Measurements from ENCODE around the gene IRF8.
A peak's percentile ranks its signal among the peaks of the same experiment; 100 is the strongest.

IRF8 gene

DNA sequence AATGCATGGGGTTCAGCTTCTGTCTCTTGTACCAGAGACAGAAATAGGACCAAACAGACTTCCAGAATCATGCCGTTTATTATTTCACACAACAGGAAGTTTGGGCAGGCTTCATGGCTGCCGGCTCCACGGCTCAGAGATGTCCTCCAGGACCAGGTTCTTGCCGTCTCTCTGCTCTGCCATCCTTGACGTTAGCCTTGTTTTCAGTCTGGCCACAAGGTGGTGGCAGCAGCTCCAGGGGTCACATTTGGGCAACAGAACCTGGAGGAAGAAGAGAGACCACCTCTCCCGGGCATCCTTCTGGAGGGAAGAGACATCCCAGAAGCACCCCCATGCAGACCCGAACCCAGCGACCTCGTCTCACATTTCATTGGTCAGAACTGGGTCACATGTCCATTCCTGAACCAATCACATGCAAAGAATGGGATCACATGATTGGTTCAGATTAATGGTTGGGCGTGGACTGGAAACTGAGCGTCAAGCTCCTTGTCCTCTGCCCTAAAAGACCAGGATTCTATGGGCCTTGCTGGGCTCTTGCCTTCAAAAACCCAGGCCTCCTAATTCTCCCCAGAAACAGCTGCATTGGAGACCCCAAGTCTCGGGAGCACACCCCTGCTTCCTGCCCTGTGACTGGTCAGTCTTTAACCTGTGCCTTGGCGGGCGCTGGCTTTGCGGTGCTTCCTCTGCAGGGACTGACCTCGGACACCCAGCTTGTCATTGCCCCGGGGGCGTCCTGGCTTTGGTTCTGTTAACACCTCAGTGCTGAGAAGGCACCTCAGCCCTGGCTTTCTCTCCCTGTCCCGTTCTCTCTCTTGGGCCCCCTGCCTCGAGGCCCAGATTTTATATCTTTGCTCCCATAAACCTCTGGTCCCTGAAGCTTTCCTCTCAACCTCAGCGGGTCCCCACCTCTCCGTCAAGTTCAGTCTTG is 63.3 kb downstream of the IRF8 start:
- H4K8ac ChIP-seq (ENCODE audit: low read length), result no peak overlapping the region
- H4K91ac ChIP-seq (ENCODE audit: low read length), result no peak overlapping the region
- peaks cover 8 to 47% of the 10 kb centered on the region in 2 experiments for H3K27me3 ChIP-seq (ENCODE audit: control insufficient read depth in 1 of 2, insufficient read depth in 1 of 2, low read length in 2 of 2)
- H3K4me3 ChIP-seq (ENCODE audit: insufficient read depth in 1 of 2, low read depth in 1 of 2, low read length in 2 of 2), result no peak overlapping the region
- H2BK120ac ChIP-seq (ENCODE audit: low read depth, low read length), result no peak overlapping the region
- no peaks in the 10 kb centered on the region for H3K36me3 ChIP-seq (ENCODE audit: control insufficient read depth in 1 of 2, insufficient read depth in 2 of 2, low read depth in 1 of 2, low read length in 2 of 2)
- H3K18ac ChIP-seq (ENCODE audit: low read depth in 1 of 2, low read length in 2 of 2), result no peak overlapping the region
- H3K4me2 ChIP-seq (ENCODE audit: low read length, poor library complexity, severe bottlenecking), result no peak overlapping the region
- WGBS, result 88% methylated on average over 18 of the region's 22 CpGs
- H3K79me1 ChIP-seq (replicated peaks; ENCODE audit: low read length, poor library complexity, severe bottlenecking), result no peaks in the 10 kb centered on the region
- H3K4ac ChIP-seq (ENCODE audit: low read depth in 1 of 2, low read length in 2 of 2), result no peak overlapping the region
- no peaks in the 10 kb centered on the region for H3K4me1 ChIP-seq (ENCODE audit: control insufficient read depth, insufficient read depth, low read depth, low read length)
- H2BK12ac ChIP-seq (ENCODE audit: low read length in 2 of 2), result no peak overlapping the region
- H2AK5ac ChIP-seq (ENCODE audit: low read length, severe bottlenecking), result no peak overlapping the region
- no peak for DNase-seq
- H2BK15ac ChIP-seq (ENCODE audit: low read depth, poor library complexity, severe bottlenecking), result no peak overlapping the region
- H3K9me3 ChIP-seq (ENCODE audit: control insufficient read depth, low read length), result no peaks in the 10 kb centered on the region
- H3K27ac ChIP-seq (ENCODE audit: low read length, poor library complexity, severe bottlenecking), result no peak overlapping the region
- H3K14ac ChIP-seq (ENCODE audit: low read length in 2 of 2), result no peak overlapping the region
- no peak overlapping the region for H3K23ac ChIP-seq (ENCODE audit: low read length in 2 of 2)
- H2AFZ ChIP-seq (ENCODE audit: low read depth, low read length), result no peak overlapping the region
- no peak overlapping the region for H2BK5ac ChIP-seq (ENCODE audit: low read depth, low read length, poor library complexity, severe bottlenecking)
- no peak overlapping the region for H3K9ac ChIP-seq (ENCODE audit: low read length)

GRCh38 chr16:85963753-85964285 is 64.9 kb downstream of the IRF8 start:
- Histone ChIP-seq H3K4me3 (ENCODE audit: insufficient read depth in 1 of 2, low read depth in 1 of 2, low read length in 2 of 2) (no peak overlapping the region), H3K4ac (ENCODE audit: low read depth in 1 of 2, low read length in 2 of 2) (peak overlapping the region in 1 of 2 experiments; percentile 15), H3K27ac (ENCODE audit: low read length, poor library complexity, severe bottlenecking) (no peak overlapping the region)

GRCh38 chr16:85965125-85965524 is 66.2 kb downstream of the IRF8 start:
- H3K14ac ChIP-seq (ENCODE audit: low read length in 2 of 2), result no peak overlapping the region
- H3K27me3 ChIP-seq (ENCODE audit: control insufficient read depth in 1 of 2, insufficient read depth in 1 of 2, low read length in 2 of 2), result peaks cover 14 to 71% of the 10 kb centered on the region in 2 experiments
- H3K9ac ChIP-seq (ENCODE audit: low read length), result no peak overlapping the region
- no peak overlapping the region for H2BK120ac ChIP-seq (ENCODE audit: low read depth, low read length)
- no peak overlapping the region for H2BK12ac ChIP-seq (ENCODE audit: low read length in 2 of 2)
- H3K79me1 ChIP-seq (replicated peaks; ENCODE audit: low read length, poor library complexity, severe bottlenecking), result no peaks in the 10 kb centered on the region
- peaks cover 2% of the 10 kb centered on the region for H3K4me1 ChIP-seq (ENCODE audit: control insufficient read depth, insufficient read depth, low read depth, low read length)
- H3K36me3 ChIP-seq (ENCODE audit: control insufficient read depth in 1 of 2, insufficient read depth in 2 of 2, low read depth in 1 of 2, low read length in 2 of 2), result no peaks in the 10 kb centered on the region
- H2AFZ ChIP-seq (ENCODE audit: low read depth, low read length), result no peak overlapping the region
- H3K27ac ChIP-seq (ENCODE audit: low read length, poor library complexity, severe bottlenecking), result no peak overlapping the region
- no peak overlapping the region for H2BK15ac ChIP-seq (ENCODE audit: low read depth, poor library complexity, severe bottlenecking)
- DNase-seq, result no peak
- no peak overlapping the region for H3K4me2 ChIP-seq (ENCODE audit: low read length, poor library complexity, severe bottlenecking)
- H3K18ac ChIP-seq (ENCODE audit: low read depth in 1 of 2, low read length in 2 of 2), result no peak overlapping the region
- H3K4me3 ChIP-seq (ENCODE audit: insufficient read depth in 1 of 2, low read depth in 1 of 2, low read length in 2 of 2), result no peak overlapping the region
- no peak overlapping the region for H2AK5ac ChIP-seq (ENCODE audit: low read length, severe bottlenecking)
- no peaks in the 10 kb centered on the region for H3K9me3 ChIP-seq (ENCODE audit: control insufficient read depth, low read length)
- H2BK5ac ChIP-seq (ENCODE audit: low read depth, low read length, poor library complexity, severe bottlenecking), result no peak overlapping the region
- no peak overlapping the region for H4K8ac ChIP-seq (ENCODE audit: low read length)
- no peak overlapping the region for H3K4ac ChIP-seq (ENCODE audit: low read depth in 1 of 2, low read length in 2 of 2)
- WGBS, result 85% methylated on average over 7 of the region's 7 CpGs
- no peak overlapping the region for H3K23ac ChIP-seq (ENCODE audit: low read length in 2 of 2)
- no peak overlapping the region for H4K91ac ChIP-seq (ENCODE audit: low read length)

More at GRCh38 chr16:85963753-85964285, 64.9 kb downstream of the IRF8 start:
- 19% methylated on average over 10 of the region's 10 CpGs for WGBS
- Histone ChIP-seq H3K23ac (ENCODE audit: low read length in 2 of 2) (peak overlapping the region in 1 of 2 experiments; percentile 18), H4K8ac (ENCODE audit: low read length) (no peak overlapping the region), H2BK15ac (ENCODE audit: low read depth, poor library complexity, severe bottlenecking) (no peak overlapping the region), H2BK120ac (ENCODE audit: low read depth, low read length) (no peak overlapping the region), H3K9me3 (ENCODE audit: control insufficient read depth, low read length) (no peaks in the 10 kb centered on the region), H2BK5ac (ENCODE audit: low read depth, low read length, poor library complexity, severe bottlenecking) (no peak overlapping the region), H3K4me1 (ENCODE audit: control insufficient read depth, insufficient read depth, low read depth, low read length) (no peaks in the 10 kb centered on the region), H3K4me2 (ENCODE audit: low read length, poor library complexity, severe bottlenecking) (no peak overlapping the region), H3K79me1 (replicated peaks; ENCODE audit: low read length, poor library complexity, severe bottlenecking) (no peaks in the 10 kb centered on the region), H2AK5ac (ENCODE audit: low read length, severe bottlenecking) (no peak overlapping the region), H3K18ac (ENCODE audit: low read depth in 1 of 2, low read length in 2 of 2) (no peak overlapping the region), H3K9ac (ENCODE audit: low read length) (no peak overlapping the region), H2BK12ac (ENCODE audit: low read length in 2 of 2) (no peak overlapping the region), H4K91ac (ENCODE audit: low read length) (no peak overlapping the region), H3K36me3 (ENCODE audit: control insufficient read depth in 1 of 2, insufficient read depth in 2 of 2, low read depth in 1 of 2, low read length in 2 of 2) (no peaks in the 10 kb centered on the region), H2AFZ (ENCODE audit: low read depth, low read length) (no peak overlapping the region), H3K14ac (ENCODE audit: low read length in 2 of 2) (no peak overlapping the region), H3K27me3 (ENCODE audit: control insufficient read depth in 1 of 2, insufficient read depth in 1 of 2, low read length in 2 of 2) (peaks cover 14 to 63% of the 10 kb centered on the region in 2 experiments)
- DNase-seq, result peak; percentile 71

GRCh38 chr16:85967111-85967510 is 68.1 kb downstream of the IRF8 start:
- peaks cover 14 to 64% of the 10 kb centered on the region in 2 experiments for H3K27me3 ChIP-seq (ENCODE audit: control insufficient read depth in 1 of 2, insufficient read depth in 1 of 2, low read length in 2 of 2)
- no peak overlapping the region for H3K9ac ChIP-seq (ENCODE audit: low read length)
- DNase-seq, result no peak
- no peak overlapping the region for H3K4me3 ChIP-seq (ENCODE audit: insufficient read depth in 1 of 2, low read depth in 1 of 2, low read length in 2 of 2)
- H2BK120ac ChIP-seq (ENCODE audit: low read depth, low read length), result no peak overlapping the region
- no peak overlapping the region for H2BK15ac ChIP-seq (ENCODE audit: low read depth, poor library complexity, severe bottlenecking)
- H3K36me3 ChIP-seq (ENCODE audit: control insufficient read depth in 1 of 2, insufficient read depth in 2 of 2, low read depth in 1 of 2, low read length in 2 of 2), result no peaks in the 10 kb centered on the region
- no peak overlapping the region for H2AK5ac ChIP-seq (ENCODE audit: low read length, severe bottlenecking)
- H2AFZ ChIP-seq (ENCODE audit: low read depth, low read length), result no peak overlapping the region
- H3K18ac ChIP-seq (ENCODE audit: low read depth in 1 of 2, low read length in 2 of 2), result no peak overlapping the region
- H2BK12ac ChIP-seq (ENCODE audit: low read length in 2 of 2), result no peak overlapping the region
- 88% methylated on average over 1 of the region's 2 CpGs for WGBS
- no peak overlapping the region for H3K4ac ChIP-seq (ENCODE audit: low read depth in 1 of 2, low read length in 2 of 2)
- H3K14ac ChIP-seq (ENCODE audit: low read length in 2 of 2), result no peak overlapping the region
- H2BK5ac ChIP-seq (ENCODE audit: low read depth, low read length, poor library complexity, severe bottlenecking), result no peak overlapping the region
- no peak overlapping the region for H4K8ac ChIP-seq (ENCODE audit: low read length)
- no peak overlapping the region for H3K4me2 ChIP-seq (ENCODE audit: low read length, poor library complexity, severe bottlenecking)
- no peaks in the 10 kb centered on the region for H3K79me1 ChIP-seq (replicated peaks; ENCODE audit: low read length, poor library complexity, severe bottlenecking)
- no peak overlapping the region for H3K23ac ChIP-seq (ENCODE audit: low read length in 2 of 2)
- H3K9me3 ChIP-seq (ENCODE audit: control insufficient read depth, low read length), result no peaks in the 10 kb centered on the region
- peaks cover 2% of the 10 kb centered on the region for H3K4me1 ChIP-seq (ENCODE audit: control insufficient read depth, insufficient read depth, low read depth, low read length)
- no peak overlapping the region for H3K27ac ChIP-seq (ENCODE audit: low read length, poor library complexity, severe bottlenecking)
- no peak overlapping the region for H4K91ac ChIP-seq (ENCODE audit: low read length)
